DMS114 treated with DMSO at 0.1 percent for 48 hours (cell line): Measurements from ENCODE around the gene SLC39A6.
A peak's percentile ranks its signal among the peaks of the same experiment; 100 is the strongest.
"Not testable (repeated sequence)": the region's sequence is repeated elsewhere in the genome, so short reads cannot be mapped to it uniquely, and the experiment has no call there.

Experiments used
- DNase-seq: peaks from one replicate; lab custom pipeline; 2025; ENCODE audit not compliant: unreplicated experiment; lab: John Stamatoyannopoulos, UW

SLC39A6 gene

DNA sequence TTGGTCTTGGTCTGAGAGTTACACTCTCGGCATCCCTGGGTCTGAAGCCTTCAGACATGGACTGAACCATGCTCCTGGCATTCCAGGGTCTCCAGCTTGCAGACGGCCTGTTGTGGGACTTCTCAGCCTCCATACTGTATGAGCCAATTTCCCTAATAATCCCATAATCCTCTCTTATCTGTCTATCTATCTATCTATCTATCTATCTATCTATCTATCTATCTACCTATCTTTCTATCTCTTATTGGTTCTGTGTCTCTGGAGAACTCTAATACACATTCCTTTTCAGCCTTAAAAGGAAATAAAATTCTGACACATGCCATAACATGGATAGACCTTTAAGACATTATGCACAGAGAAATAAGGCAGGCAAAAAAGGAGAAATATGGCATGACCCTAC, 24.4 kb downstream of the SLC39A6 start:
- DNase-seq = no peak

- no peak for DNase-seq
Measured at GRCh38 chr18:36101943-36102342, 27.2 kb downstream of the SLC39A6 start.

DNA sequence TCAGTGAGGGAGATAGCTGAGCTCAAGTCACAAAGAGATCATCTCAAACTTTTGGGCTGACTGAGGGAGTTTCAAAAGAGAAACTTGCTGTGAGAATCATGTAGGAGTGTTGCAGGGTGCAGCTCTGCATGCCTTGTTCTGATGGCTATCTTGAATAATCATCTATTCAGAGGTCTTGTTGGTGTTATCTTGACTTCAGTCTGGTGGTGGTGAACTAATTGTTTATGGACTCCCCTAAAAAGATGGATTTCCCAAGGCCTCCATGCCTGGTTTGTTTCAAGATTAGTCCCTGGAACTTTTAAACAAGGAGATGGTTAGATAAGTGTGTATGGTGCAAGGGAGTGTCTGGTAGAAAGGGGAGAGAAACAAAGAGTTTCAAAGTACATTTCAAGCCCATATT, 29.8 kb downstream of the SLC39A6 start:
- no peak for DNase-seq

GRCh38 chr18:36096955-36097354, 32.2 kb downstream of the SLC39A6 start:
- DNase-seq = no peak

- peak; percentile 46 for DNase-seq
Measured at GRCh38 chr18:36095936-36096519, 33.1 kb downstream of the SLC39A6 start.

DNA sequence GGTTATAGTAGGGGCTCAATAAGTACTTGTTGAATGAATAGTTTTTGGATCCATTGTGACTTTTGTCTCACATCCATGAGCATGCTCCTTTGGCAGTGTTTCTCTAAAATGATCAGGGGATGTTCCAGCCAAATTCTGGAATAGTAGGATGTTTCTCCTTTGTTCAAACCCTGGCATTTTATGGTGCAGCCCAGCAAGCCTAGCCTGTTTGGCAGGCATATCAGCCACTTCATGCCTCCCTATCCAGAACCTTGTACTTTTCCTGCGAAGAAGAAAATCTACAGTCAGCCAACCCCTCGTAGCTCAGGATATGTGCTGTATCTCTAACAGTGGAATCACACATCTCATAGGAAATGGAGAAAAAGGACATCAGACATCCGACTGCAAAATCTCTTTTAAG, 34.7 kb downstream of the SLC39A6 start:
- DNase-seq = no peak

DNA sequence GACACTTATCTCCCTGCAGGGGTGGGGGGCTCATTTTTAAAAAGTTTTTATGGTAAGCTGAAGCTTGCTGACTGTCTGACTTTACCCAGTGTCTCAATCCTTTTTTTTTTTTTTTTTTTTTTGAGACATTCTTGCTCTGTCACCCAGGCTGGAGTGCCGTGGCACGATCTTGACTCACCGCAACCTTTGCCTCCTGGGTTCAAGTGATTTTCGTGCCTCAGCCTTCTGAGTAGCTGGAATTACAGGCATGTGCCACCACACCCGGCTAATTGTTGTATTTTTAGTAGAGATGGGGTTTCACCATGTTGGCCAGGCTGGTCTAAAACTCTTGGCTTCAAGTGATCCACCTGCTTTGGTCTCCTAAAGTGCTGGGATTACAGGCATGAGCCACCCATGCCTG, 37.0 kb downstream of the SLC39A6 start:
- DNase-seq = not testable (repeated sequence)

DNA sequence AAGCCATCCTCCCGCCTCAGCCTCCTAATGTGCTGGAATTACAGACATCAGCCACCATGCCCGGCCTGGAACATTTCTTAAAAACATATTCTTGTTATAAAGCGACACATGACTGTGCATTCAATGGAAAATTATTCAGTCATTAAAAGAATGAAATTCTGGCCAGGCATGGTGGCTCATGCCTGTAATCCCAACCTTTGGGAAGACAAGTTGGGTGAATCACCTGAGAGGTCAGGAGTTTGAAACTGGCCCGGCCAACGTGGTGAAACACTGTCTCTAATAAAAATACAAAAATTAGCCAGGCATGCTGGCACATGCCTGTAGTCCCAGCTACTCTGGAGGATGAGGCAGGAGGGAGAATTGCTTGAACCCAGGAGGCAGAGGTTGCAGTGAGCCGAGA, 40.1 kb downstream of the SLC39A6 start:
- DNase-seq = no peak

GRCh38 chr18:36088256-36088655, 40.9 kb downstream of the SLC39A6 start:
- DNase-seq = no peak

- DNase-seq = no peak
Measured at GRCh38 chr18:36086186-36086585, 43.0 kb downstream of the SLC39A6 start.

- DNase-seq = no peak
Measured at GRCh38 chr18:36085195-36085594, 43.9 kb downstream of the SLC39A6 start.

DNA sequence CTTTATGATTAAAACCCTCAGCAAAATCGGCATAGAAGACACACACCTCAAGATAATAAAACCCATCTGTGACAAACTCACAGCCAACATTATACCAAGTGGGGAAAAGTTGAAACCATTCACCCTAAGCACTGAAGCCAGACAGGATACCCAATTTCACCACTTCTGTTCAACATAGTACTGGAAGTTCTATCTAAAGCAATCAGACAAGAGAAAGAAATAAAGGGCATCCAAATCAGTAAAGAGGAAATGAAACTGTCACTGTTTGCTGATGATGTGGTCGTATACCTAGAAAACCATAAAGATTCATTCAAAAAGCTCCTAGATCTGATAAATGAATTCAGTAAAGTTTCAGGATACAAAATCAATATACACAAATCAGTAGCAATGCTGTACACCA, 45.4 kb downstream of the SLC39A6 start:
- no peak for DNase-seq

GRCh38 chr18:36081118-36081517, 48.0 kb downstream of the SLC39A6 start:
- DNase-seq = not testable (repeated sequence)

GRCh38 chr18:36078751-36079529, 50.2 kb downstream of the SLC39A6 start:
- DNase-seq = no peak

DNA sequence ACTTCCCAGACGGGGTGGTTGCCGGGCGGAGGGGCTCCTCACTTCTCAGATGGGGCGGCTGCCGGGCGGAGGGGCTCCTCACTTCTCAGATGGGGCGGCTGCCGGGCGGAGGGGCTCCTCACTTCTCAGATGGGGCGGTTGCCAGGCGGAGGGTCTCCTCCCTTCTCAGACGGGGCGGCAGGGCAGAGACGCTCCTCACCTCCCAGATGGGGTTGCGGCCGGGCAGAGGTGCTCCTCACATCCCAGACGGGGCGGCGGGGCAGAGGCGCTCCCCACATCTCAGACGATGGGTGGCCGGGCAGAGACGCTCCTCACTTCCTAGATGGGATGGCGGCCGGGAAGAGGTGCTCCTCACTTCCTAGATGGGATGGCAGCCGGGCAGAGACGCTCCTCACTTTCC, 51.4 kb downstream of the SLC39A6 start:
- not testable (repeated sequence) for DNase-seq

DNA sequence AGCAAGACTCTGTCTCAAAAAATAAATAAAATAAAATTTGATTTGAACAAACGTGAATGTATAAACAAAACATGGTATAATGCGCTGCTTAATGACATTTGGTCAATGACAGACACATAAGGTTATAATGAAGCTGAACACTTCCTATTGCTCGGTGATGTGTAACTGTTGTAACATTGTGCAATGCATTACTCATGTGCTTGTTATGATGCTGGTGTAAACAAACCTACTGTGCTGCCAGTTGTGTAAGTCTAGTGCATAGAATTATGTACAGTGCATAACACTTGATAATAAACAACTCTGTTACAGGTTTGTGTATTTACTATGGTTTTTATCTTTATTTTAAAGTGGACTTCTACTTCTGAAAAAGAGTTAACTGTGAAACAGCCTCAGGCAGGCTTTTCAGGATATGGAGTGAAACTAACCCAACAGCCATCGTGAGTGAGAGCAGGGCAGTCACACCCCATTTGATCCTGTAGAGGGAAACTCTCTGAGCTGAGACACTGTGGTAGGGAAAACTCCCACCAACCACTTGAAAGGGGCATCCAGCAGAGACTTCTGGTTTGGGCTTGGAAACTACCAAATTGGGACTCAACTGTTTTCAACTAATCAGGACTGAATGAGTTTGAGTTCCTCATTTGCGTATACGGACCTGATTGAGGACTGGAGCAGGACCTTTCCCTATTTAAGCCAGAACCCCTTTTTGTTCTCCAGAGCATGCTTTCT, 53.1 kb downstream of the SLC39A6 start:
- no peak for DNase-seq

DNA sequence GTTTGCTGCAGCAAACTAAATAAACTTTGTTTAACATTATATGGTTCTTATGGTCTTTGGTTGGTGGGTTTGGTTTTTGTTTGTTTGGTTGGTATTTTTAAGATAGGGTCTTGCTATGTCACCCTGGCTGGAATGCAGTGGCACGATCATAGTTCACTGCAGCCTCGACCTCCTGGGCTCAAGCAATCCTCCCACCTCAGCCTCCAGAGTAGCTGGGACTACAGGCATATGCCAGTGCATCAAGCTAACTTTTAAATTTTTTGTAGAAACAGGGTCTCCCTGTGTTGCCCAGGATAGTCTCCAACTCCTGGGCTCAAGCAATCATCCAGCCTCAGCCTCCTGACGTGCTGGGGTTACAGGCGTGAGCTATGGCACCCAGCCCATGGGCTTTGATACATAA, 54.7 kb downstream of the SLC39A6 start:
- no peak for DNase-seq

GRCh38 chr18:36073676-36074075, 55.5 kb downstream of the SLC39A6 start:
- no peak for DNase-seq

DNA sequence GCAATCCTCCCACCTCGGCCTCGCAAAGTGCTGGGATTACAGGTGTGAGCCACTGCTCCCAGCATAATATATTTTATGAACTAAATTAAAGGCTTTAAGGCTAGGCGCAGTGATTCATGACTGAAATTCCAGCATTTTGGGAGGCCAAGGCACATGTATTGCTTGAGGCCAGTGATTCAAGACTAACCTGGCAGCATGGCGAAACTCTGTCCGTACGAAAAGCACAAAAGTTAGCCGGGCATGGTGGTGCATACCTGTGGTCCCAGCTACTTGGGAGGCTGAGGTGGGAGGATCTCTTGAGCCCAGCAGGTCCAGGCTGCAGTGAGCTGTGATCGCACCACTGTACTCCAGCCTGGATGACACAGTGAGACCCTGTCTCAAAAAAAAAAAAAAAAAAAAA, 56.7 kb downstream of the SLC39A6 start:
- not testable (repeated sequence) for DNase-seq

- peak; percentile 92 for DNase-seq
Measured at GRCh38 chr18:36067055-36067957, 61.8 kb downstream of the SLC39A6 start, which contains the start of gene RPRD1A. RPRD1A (minus strand) TSS chr18:36067559; CDS start chr18:36067404, 155 bp downstream.

DNA sequence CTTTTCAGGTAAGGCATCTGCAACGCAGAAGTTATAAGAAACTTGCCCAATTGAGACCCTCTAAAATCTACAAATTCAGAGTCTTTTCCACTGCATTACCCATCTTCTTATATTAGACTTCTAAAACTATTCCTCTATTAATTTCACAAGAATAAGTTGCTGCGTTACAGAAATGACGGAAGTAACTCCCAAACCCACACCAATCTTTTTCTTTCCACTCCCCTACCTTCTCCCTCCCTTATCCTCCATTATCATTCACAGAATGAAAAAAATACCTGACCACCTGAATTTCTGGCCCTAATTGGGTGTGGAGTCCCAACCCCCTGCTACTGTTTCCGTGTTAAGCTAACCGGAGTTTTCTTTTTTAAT, 62.5 kb downstream of the SLC39A6 start:
- no peak for DNase-seq
